ENCODE results near the gene UBQLN1. TPM values are rescaled to one million over a fixed set of nuclear protein-coding genes. Genes with fewer than 3 reads are reported as not detected.

Gene UBQLN1
- total RNA-seq, 1 experiment from 2014 or later = 56.3 TPM

GRCh38 chr9:83649080-83649479 lies 58.7 kb downstream of the UBQLN1 start:
- H3K36me3 Mint-ChIP-seq (ENCODE audit: insufficient read depth, unreplicated experiment) = peaks cover 21% of the 10 kb centered on the region
- peak; percentile 43 to 81 for TF ChIP-seq CTCF (IDR thresholded peaks at IDR 0.05; ENCODE audit: insufficient read depth in 1 of 2, low read depth in 1 of 2, low read length in 1 of 2, severe bottlenecking in 1 of 2, unreplicated experiment in 1 of 2)
- CTCF ChIA-PET = interaction anchor here (1.0 to 1.4 kb wide), 2 partner anchors 28 to 450 kb away, joined by 3 to 15 read pairs; no protein-coding TSS in a partner anchor
- H3K9me3 ChIP-seq = no peaks in the 10 kb centered on the region
- BruUV-seq (replicated peaks) = no TSS peak
- peak; percentile 59 to 71 for DNase-seq
- no peaks in the 10 kb centered on the region for H3K4me1 ChIP-seq
- no peak overlapping the region for H3K4me3 ChIP-seq (ENCODE audit: low read depth, low read length)
- POLR2A ChIA-PET = no interaction called here
- no peaks in the 10 kb centered on the region for H3K27me3 ChIP-seq (replicated peaks; ENCODE audit: control insufficient read depth, insufficient read depth, low read length)
- H3K4me3 Mint-ChIP-seq (ENCODE audit: unreplicated experiment) = no peak overlapping the region
- intact Hi-C loops (cut with micrococcal nuclease; ENCODE audit: unreplicated experiment) = loop anchor here (1.0 to 5.0 kb wide), 4 partner anchors 28 to 66 kb away; partner anchors contain the start of gene UBQLN1
- H3K27ac Mint-ChIP-seq (ENCODE audit: unreplicated experiment) = no peak overlapping the region
- H3K4me1 Mint-ChIP-seq (ENCODE audit: low read depth, unreplicated experiment) = no peaks in the 10 kb centered on the region
- no peaks in the 10 kb centered on the region for H3K9me3 Mint-ChIP-seq (ENCODE audit: unreplicated experiment)
- no peaks in the 10 kb centered on the region for H3K27me3 Mint-ChIP-seq (ENCODE audit: insufficient read depth, unreplicated experiment)
- H3K36me3 ChIP-seq (ENCODE audit: control insufficient read depth, insufficient read depth, low read length) = no peaks in the 10 kb centered on the region

DNA sequence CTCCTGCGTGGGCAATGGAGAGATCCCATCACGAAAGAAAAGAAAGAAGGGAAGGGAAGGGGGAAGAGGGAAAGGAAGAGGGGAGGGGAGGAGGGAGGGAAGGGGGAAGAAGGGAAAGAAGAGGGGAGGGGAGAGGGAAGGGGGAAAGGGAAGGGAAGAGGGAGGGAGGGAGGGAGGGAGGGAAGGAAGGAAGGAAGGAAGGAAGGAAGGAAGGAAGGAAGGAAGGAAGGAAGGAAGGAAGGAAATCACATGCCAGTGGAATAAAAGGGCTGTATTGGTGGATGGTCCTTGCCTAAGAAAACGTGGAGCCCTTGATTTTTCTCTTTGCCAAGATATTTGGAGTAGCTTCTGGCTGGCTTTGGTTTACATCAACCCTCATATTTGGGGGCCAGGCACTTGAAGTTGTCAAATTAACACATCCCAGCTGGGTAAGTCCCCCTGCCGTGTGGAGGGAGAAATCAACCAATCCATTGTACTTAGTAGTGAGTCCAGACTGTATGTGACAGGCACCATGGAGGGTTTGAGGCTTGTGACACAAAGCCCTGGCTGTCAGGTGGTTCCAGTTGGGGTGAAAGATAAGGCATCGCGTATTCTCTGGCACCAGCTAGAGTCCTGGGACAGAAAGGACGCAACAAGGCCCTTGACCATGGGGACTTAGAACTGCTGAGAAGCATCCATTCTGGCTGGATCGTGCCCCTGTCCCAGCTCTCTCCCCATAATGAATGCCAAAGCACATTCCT lies 61.1 kb downstream of the UBQLN1 start:
- intact Hi-C loops (cut with micrococcal nuclease; ENCODE audit: unreplicated experiment) = loop anchor here (5.0 kb wide), 2 partner anchors 34 to 61 kb away; partner anchors contain the start of gene UBQLN1
- Mint-ChIP-seq H3K36me3 (ENCODE audit: insufficient read depth, unreplicated experiment) (peaks cover 19% of the 10 kb centered on the region), H3K4me1 (ENCODE audit: low read depth, unreplicated experiment) (no peaks in the 10 kb centered on the region), H3K27me3 (ENCODE audit: insufficient read depth, unreplicated experiment) (no peaks in the 10 kb centered on the region), H3K4me3 (ENCODE audit: unreplicated experiment) (no peak overlapping the region), H3K9me3 (ENCODE audit: unreplicated experiment) (no peaks in the 10 kb centered on the region), H3K27ac (ENCODE audit: unreplicated experiment) (no peak overlapping the region)
- POLR2A ChIA-PET = interaction anchor here (0.7 kb wide), 1 partner anchor 9 kb away, joined by 3 read pairs; no protein-coding TSS in a partner anchor
- Histone ChIP-seq H3K27me3 (replicated peaks; ENCODE audit: control insufficient read depth, insufficient read depth, low read length) (no peaks in the 10 kb centered on the region), H3K36me3 (ENCODE audit: control insufficient read depth, insufficient read depth, low read length) (no peaks in the 10 kb centered on the region), H3K9me3 (no peaks in the 10 kb centered on the region), H3K4me3 (ENCODE audit: low read depth, low read length) (no peak overlapping the region), H3K4me1 (no peaks in the 10 kb centered on the region)
- DNase-seq = no peak
- no peak for TF ChIP-seq CTCF (IDR thresholded peaks at IDR 0.05; ENCODE audit: insufficient read depth in 1 of 2, low read depth in 1 of 2, low read length in 1 of 2, severe bottlenecking in 1 of 2, unreplicated experiment in 1 of 2)
- no TSS peak for BruUV-seq (replicated peaks)
- CTCF ChIA-PET = no interaction called here

- no TSS peak for BruUV-seq (replicated peaks)
- no peak for DNase-seq
- intact Hi-C loops (cut with micrococcal nuclease; ENCODE audit: unreplicated experiment) = no loop called here
- H3K9me3 ChIP-seq = no peaks in the 10 kb centered on the region
- Mint-ChIP-seq H3K4me3 (ENCODE audit: unreplicated experiment) (no peak overlapping the region), H3K27me3 (ENCODE audit: insufficient read depth, unreplicated experiment) (no peaks in the 10 kb centered on the region), H3K9me3 (ENCODE audit: unreplicated experiment) (no peaks in the 10 kb centered on the region), H3K4me1 (ENCODE audit: low read depth, unreplicated experiment) (peaks cover 6% of the 10 kb centered on the region), H3K36me3 (ENCODE audit: insufficient read depth, unreplicated experiment) (peaks cover 10% of the 10 kb centered on the region), H3K27ac (ENCODE audit: unreplicated experiment) (no peak overlapping the region)
- H3K36me3 ChIP-seq (ENCODE audit: control insufficient read depth, insufficient read depth, low read length) = no peaks in the 10 kb centered on the region
- H3K4me1 ChIP-seq = peaks cover under 1% of the 10 kb centered on the region; the same call in 1 of the 2 replicates
- H3K27me3 ChIP-seq (replicated peaks; ENCODE audit: control insufficient read depth, insufficient read depth, low read length) = no peaks in the 10 kb centered on the region
- ChIA-PET CTCF (no interaction called here), POLR2A (no interaction called here)
- no peak overlapping the region for H3K4me3 ChIP-seq (ENCODE audit: low read depth, low read length)
- TF ChIP-seq CTCF (IDR thresholded peaks at IDR 0.05; ENCODE audit: insufficient read depth in 1 of 2, low read depth in 1 of 2, low read length in 1 of 2, severe bottlenecking in 1 of 2, unreplicated experiment in 1 of 2) = no peak
These were observed 65.0 kb downstream of the UBQLN1 start for GRCh38 chr9:83642793-83643192.

All from Caco-2 (cell line).